Embryonic facial prominence (tissue), 1 donor: Measurements from ENCODE around the gene NDUFB10.

ENCODE experiments used
- DNase-seq: peaks from one replicate; pipeline ENCODE4 v3.0.0-alpha.2; 2016; ENCODE audit errors: extremely low spot score

The NDUFB10 gene

DNA sequence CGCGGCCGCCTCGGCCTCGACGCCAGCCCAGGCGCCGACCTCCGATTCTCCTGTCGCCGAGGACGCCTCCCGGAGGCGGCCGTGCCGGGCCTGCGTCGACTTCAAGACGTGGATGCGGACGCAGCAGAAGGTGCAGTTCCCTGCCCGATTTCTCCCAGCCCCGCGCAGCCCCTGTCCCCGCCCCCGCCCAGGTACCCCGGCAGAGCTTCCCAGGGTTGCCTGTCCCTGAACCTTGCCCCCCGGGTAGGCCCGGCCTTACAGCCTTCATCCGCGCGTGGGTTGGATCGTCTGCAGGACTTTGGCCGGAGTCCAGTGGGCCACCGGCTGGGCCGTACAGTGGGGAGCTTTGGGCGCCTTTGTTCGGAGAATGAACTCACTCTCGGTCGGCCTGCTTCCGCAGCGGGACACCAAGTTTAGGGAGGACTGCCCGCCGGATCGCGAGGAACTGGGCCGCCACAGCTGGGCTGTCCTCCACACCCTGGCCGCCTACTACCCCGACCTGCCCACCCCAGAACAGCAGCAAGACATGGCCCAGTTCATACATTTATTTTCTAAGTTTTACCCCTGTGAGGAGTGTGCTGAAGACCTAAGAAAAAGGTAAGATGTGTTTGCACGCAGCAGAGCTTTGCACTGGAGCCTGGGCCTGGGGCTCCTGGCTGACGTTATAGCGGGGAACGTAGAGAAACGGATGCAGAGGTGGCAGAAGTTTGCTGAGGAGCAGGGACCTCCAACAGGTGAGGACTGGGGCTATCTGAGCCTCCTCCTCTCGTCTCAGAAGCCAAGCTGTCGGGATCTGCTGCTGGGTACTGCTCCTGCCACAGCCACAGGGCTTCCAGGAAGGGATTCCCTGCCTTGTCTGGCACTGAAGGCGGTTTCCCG lies 25.2 kb downstream of the NDUFB10 start:
- DNase-seq = no peak

DNA sequence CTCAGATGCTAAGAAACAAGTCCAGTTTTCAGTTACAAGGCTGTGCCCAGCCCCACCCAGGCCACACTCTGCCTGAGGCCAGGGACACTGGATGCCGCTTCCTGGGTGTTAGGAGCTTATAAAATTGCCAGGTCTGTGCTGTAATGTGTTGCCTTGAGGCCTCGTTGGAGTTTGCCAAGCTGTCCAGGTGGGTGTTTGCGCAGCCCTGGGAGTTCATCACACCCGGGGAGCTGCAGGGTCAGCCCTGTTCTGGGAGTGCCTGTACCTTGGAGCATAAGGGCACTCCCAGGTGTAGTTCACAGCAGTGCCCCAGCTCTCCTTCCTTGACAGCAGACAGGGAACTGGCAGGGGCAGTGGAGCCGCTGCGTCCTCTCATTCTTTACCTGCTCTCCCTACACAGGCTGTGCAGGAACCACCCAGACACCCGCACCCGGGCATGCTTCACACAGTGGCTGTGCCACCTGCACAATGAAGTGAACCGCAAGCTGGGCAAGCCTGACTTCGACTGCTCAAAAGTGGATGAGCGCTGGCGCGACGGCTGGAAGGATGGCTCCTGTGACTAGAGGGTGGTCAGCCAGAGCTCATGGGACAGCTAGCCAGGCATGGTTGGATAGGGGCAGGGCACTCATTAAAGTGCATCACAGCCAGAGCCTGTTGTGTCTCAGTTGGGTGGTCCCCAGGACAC lies 26.3 kb downstream of the NDUFB10 start:
- no peak for DNase-seq

DNA sequence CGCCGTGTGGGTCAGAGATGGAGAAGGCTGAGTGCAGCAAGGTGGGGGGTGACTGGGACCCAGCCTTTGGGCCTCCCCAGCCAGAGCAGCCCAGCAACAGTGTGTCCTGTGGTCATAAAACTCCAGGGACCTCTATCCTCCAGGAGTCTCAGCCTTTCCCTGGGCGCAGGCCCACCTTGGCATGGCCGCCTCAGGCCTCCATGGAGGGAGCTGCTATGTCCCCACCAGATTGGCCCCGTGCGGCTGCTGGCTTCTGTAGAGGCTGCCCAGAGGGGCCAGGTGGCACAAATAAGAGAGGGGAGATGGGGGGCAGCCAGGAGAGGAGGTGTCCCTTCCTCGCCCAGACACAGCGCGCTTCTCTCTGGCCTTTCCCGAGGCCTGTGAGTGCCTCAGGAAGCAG lies 27.9 kb downstream of the NDUFB10 start:
- DNase-seq = no peak

DNA sequence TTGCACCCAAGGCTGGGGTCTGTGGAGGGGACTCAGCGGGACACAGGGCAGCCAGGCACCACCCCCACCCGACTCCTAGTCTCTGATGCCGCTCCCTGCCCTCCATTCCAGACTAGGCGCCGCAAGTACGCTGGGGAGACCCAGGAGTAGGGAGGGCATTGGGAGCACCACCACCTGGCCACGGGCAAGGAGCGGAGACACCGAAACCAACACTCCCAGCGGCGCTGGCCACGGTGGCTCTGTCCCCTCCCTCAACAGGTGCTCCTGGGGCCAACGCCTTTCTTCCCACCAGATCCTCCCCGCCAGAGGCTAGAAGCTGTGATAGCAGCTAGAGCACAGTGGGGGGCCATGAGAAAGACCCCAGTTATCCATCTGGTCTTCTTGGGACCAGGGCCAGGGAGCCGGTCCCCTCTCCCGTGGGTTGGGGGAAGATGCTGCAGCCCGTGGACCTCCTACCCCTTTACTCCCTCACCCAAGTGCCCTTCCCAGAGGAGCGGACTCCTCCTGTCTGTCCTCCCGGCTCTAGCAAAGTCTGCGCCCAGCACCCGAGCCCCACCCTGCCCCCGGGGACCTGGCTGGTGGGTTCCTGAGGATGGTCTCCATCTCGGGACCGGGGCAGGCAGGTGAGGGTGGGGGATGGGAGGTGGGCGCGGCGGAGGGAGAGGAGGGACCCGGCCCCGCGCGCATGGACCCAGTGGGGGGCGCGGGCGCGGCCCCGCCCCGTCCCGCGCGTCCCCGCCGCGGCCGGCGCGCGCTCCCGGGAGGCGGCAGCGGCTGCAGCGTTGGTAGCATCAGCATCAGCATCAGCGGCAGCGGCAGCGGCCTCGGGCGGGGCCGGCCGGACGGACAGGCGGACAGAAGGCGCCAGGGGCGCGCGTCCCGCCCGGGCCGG lies 30.1 kb downstream of the NDUFB10 start, which contains the start of gene SYNGR3:
TSS of gene SYNGR3 (plus strand) at position 762 of the 892 bp plus-strand sequence. CDS start 133 bp downstream, outside the sequence.
- DNase-seq = no peak

DNA sequence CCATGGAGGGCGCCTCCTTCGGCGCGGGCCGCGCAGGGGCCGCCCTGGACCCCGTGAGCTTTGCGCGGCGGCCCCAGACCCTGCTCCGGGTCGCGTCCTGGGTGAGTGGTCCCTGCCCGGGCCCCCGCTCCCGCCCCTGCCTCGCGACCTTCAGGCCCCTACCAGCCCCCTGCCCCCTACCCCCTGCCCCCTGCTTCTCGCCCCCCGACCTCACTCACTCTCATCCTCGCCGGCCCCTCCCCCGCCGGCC lies 30.7 kb downstream of the NDUFB10 start:
- no peak for DNase-seq

DNA sequence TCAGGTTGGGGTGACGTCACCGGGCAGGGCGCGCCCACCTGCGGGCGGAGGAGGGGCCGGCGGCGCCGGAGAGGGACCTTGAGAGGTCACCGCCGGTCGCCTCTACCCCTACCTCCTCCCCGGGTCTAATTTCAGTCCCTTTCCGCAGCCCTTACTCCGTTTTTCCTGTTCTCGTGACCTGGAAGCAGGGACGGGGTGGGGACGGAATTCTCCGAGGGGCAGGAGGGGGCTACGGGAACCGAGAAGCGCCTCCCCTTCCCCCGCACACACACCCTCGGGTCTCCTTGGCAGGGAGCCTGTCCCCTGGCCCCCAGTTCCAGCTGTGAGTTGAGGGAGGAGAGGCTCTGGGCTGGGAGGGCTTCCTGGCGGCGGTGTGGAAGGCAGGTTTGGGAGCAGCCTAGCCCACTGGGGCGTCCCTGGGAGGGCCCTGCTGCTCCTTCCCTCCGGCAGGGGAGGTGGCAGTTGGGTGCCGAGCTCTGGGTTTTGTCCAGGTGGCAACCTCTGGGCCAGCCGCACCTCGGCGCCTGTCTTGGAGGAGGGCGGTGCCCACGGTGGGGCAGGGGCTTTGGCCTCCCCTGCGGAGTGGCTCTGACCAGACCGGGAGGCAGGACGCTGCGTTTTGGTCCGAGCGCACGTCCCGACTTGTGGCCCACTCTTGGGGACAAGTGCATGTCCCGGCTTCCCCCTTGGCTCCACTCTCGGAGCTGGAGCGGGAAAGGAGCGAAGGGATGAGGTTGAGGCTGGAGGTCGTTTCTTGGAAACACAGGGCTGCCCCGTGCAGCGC lies 31.2 kb downstream of the NDUFB10 start:
- DNase-seq = no peak

DNA sequence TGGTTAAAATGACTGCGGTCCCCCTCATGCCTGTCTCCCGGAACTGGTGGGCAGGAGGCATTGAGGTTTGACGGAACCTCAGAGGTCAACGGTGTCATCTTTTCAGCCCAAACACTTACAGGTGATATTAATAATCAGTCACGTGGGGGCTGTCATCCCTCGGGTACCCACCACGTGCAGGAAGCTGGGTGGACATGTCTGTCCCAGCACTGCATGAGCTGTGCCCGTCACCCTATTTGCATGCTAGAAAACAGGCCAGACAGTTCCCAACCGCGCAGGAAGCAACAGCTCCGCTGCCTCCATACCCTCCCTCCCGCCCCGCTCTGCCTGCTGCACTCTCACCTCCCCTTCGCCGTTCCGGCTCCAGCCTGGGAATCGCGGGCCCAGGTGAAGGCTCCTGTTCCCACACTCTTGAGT lies 31.8 kb downstream of the NDUFB10 start:
- DNase-seq = no peak

DNA sequence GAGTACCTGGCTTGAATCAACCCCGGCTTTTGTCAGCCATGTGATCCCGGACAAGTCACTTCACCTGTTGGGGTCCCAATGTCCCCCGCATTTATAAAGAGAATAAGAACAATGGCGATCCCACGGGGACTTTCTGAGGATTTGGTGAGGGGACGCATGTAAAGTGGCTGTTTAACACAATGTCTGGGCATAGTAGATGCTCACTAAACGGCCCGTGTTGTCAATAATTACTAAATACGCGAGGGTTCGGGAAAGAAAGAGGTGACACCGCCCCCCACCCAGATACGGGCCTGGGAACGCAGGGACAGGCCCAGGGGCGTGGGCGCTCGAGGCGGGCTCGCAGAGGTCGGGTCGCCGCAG lies 32.2 kb downstream of the NDUFB10 start:
- DNase-seq = no peak

DNA sequence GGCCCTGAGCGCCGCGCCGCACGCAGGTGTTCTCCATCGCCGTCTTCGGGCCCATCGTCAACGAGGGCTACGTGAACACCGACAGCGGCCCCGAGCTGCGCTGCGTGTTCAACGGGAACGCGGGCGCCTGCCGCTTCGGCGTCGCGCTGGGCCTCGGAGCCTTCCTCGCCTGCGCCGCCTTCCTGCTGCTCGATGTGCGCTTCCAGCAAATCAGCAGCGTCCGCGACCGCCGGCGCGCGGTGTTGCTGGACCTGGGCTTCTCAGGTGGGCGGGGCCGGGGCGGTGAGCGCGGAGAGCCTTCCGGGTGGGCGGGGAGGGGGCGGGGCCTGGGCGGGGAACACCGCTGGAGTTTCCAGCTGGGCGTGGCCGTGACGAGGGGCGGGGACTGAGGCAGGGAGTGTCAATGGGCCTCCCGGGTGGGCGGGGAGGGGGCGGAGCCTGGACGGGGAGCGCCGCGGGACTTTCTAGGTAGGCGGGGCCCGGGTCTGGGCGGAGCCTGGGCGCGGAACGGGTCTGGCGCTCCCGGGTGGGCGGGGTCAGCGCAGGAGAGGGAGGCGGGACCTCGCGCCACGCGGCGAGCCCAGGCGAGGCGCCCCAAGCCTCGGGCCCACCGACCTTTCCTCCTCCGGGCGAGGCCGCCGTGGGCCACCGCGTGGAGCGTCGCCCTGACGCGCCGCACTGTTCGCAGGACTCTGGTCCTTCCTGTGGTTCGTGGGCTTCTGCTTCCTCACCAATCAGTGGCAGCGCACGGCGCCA lies 32.8 kb downstream of the NDUFB10 start:
- DNase-seq = peak; percentile 83

DNA sequence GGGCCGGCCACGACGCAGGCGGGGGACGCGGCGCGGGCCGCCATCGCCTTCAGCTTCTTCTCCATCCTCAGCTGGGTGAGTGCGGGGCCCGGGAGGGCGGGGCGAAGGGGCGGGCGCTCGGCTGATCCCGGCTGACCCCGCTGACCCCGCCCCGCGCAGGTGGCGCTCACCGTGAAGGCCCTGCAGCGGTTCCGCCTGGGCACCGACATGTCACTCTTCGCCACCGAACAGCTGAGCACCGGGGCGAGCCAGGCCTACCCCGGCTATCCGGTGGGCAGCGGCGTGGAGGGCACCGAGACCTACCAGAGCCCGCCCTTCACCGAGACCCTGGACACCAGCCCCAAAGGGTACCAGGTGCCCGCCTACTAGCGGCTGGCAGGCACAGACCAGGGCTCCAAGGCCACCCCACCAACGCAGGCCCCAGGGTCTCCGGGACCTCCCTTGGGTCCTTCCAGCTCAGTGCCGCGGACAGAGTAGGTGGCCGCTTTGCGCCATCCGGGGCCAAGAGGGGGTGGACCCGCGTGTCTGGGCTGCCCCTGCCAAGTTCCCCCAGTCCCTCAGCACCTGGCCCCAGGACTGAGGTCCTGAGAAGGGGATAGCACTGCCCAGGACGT lies 33.5 kb downstream of the NDUFB10 start:
- DNase-seq = no peak

DNA sequence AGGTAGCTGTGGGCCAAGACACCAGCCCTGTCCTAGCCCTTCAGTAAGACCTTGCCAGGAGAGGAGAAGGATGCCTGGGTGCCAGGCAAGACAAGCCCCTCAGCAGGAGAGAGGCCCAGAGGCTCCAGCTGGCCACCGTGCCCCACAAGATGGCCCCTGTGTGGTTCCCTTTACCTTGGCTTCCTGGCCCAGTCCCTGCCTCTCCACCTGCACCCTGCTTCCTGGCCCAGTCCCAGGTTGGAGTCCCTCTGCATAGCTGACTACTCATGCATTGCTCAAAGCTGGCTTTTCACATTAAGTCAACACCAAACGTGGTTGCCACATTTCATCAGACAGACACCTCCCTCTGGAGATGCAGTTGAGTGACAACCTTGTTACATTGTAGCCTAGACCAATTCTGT lies 34.4 kb downstream of the NDUFB10 start:
- DNase-seq = no peak

DNA sequence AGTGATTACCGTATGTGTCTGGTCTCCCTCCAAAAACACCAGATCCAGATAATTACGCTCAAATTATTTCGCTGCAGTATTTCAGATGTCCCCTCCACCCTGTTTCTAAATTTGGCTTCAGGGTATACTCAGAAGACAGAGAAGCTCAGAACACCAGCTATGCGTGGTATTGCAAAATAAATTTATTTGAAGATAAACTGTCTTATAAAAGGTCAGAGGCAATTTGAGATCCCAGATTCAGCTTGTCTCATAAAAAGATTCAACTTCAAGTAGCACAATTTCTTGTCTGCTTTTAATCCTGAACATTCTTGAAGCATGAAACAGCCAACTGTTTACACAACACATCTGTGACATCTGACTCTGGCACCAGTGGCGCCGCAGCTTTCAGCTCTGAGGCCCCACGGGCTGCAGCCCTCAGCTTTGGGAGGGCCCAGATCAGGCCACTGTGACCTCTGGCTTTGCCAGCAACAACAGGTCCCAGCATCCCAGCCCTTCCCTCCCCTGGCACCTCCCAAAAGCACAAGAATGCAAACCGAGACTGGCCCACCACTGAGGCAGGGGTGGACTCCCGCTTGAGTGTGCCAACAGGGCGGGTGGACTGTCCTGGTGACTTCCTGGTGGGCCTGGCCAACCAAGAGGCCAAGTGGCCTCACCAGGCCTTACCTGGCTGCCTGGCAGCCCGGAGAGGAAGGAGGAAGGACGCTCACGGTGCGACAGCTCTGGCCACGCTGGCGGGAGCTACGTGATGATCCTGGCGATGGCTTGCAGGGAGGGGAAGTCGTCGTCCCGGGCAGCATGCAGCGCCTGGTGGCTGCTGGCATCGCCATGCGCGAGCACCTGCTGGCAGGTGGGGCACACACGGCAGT lies 38.4 kb downstream of the NDUFB10 start:
- no peak for DNase-seq

DNA sequence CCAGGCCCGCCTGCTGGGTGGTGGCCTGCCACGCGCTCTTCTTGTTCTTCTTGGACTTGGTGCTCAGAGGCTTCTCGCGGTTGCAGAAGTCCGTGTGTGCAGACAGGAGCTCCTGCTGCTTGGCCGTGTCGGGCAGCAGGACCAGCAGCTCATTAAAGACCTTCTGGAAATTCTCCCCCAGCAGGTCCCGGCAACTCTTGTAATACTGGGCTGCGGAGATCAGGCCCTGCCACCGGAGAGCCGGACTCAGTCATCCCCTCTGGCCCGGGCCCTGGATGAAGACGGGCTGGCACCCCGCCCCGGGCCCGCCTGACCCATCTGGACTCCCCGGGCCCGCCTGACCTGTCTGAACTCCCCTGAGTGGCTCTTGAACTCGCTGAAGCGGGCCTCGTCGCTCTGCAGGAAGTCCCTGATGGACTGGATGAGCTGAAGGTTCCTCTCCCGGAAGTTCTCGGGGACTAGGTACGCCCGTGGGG lies 39.1 kb downstream of the NDUFB10 start:
- DNase-seq = no peak

DNA sequence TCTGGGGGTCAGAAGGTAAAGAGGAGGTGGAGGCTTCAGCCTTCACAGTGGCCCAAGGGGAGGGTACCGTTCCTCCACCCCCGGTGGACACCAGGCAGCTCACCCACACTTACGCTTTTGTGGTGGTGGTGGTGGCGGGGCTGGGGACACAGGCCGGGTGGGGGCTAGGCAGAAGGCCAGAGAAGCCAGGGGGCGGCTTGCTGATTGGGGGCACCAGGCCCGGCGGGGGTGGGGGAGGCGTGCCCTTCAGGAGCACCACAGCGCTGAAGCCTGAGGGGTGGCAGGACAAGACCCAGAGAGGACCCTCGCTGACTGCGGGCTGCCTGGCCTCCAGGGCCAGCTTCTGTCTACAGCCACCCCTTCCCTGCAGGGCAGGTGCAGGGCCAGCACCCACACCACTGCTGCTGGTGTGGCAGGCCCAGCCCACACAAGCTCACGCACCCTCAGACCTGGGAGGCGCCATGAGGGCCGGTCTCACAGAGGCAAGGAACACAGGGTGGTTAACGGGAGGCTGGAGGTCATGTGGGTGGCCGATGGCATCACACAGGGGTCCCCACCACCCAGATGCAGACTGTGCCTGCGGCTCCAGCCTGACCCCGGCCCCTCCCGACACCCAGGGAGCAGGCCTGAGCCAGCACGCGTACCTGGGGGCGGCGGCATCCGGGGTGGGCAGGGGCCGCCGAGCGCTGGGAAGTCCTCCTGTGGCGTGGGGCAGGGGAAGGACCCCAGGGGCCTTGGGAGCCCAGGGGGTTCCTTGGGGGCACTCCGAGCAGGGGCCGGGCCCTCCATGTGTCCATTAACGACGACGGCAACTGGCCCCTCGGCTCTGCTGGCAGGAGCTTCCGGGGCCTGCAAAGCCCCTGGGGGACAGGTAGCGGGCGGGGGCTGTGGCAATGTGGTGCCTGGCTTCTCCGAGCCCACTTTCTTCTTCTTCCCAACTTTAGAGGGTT lies 39.8 kb downstream of the NDUFB10 start:
- DNase-seq = no peak

DNA sequence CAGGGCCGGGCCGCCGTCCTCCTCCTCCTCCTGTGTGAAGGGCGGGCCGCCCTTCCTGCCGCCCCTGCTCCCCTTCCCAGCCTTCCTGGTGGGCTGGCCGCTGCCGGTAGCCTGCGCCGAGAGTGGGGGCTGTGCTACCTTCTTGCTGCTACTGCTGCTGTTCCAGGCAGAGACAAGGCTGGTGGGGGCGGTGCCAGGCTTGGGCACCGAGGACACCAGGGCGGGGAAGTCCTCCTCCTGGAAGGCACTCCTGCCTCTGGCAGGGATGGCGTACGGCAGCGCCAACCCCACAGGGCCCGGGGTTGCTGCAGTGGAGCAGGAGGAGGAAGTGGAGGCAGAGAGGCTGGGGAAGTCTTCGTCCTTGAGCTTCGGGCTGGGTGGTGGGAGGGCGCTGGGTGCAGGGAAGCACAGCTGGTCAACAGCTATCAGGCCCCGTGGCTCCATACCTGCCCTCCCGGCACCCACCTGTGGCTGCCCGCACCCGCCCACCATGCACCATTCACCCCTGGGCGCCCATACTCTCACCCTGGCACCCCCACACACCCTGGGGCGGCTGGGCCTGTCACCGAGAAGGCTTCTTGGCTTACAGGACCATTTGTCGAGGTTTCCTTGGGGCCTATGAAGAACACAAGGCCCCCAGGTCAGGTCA lies 40.7 kb downstream of the NDUFB10 start:
- no peak for DNase-seq

DNA sequence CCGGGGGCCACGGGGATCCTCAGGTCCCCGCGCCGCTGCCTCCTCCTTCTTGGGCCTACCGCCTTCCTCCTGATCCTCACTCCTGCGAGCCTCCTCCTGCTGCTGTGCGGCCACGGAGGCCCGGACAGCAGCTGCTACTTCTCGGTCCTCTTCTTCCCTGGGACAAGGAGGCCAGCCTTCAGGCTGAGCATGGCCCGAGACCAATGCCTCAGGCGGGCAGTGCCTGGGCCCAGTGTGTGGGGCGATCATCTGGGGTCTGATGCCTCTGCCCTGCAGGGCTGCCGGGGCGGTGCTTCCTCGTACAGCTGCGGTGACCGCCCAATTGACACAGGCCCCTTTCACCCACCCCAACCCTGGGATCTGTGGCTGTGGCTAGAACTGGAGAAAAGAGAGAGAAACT lies 41.7 kb downstream of the NDUFB10 start:
- no peak for DNase-seq

DNA sequence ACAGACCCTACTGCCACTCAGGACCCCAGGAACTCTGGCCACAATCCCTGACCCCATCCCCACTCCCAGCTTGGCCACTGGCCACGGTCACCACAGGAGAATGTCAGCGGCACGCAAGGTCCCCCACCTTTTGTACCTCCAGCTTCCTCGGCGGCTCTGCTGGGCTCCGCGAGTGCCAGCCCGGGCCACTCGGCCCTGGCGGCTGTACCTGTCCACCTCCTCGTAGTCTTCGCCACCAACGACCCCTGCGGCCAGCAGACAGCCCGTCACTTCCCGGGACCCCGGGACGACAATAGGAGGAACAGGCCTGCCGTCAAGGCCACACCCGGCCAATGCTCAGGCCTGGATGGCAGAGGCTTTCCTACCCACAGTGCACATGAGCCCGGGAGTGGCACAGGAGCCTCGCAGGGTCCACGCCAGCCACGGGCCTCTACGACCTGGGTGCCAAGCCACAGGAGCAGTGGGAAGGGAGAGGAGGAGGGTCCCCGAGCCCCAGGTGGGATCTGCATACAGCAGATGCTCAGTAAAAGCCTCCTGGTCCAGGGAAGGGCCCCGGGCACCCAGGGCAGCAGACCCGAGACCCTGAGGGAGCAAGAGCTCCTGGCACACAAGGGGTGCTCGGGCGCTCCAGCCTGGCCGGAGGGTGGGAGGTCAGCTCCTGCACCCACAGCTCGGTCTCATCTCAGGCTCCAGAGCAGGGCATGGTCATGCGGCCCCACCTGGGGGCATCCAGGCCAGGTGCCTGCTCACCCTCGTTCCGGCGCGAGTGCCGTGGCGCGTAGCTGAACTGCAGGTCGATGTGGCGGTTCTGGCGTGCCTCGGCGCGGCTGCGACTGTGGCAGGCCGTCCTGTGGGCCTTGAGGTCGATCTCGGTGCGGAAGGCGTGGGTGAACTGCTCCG lies 42.4 kb downstream of the NDUFB10 start:
- DNase-seq = no peak
